GM19351 (cell line): ENCODE data around the gene ZNF71.

ENCODE experiments used
- ATAC-seq: cut with Tn5 transposase; IDR thresholded peaks from one replicate; pipeline ENCODE4 v1.9.1; 2021; ENCODE audit warnings: mild to moderate bottlenecking, moderate library complexity; ENCODE audit not compliant: unreplicated experiment

Gene ZNF71

DNA sequence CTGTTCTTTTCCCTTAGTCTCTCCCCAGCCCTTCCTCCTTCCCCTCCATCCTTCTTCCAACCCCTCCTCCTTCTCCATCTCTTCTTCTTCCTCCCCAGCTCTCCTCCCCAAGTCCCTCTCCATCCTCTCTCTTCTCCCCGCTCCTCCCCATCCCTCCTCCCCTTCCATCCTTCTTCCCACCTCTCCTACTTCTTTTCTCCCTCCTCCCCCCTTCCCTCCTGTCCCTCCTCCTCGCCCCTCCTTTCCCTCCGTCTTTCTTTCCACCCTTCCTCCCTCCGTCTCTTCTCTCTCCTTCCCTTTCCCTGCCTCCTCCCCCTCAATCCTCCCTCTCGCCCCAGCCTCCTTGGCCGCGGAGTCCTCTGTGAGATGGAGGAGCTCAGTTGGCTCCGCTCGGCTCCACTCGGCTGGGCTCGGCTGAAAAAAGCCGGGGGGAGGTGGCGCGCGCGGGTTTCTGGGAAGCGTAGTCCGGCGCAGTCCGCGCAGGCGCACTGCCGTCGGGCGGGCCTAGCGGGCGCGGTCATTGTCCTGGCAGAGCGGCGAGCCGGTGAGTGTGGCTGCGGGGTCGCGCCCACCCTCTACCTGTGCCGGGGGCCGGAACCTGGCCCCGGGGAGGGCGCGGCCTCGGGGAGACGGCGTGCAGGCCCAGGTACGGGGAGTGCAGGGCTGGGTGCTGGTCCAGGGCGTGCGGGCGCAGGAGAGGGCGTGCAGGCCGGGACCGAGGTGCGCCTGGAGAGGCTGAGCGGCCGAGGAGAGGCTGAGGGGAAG, at the start of gene ZNF71:
ZNF71 (plus strand) TSS at position 520 of the 765 bp plus-strand sequence. CDS start 6,257 bp downstream, outside the sequence.
- peak; percentile 91 for ATAC-seq

DNA sequence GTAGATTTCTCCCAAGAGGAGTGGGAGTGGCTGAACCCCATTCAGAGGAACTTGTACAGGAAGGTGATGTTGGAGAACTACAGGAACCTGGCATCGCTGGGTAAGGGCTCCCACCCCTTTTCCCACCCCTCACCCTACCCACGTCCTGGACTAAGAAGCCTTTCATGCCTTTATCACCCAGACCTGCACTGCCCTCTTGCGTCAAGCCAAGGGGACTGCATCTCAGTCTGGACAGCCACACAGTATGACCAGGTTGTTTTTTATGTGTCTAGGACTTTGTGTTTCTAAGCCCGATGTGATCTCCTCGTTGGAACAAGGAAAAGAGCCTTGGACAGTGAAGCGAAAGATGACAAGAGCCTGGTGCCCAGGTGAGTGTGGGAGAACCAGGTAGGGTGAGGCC, 47.6 kb upstream of the ZNF71 start:
- ATAC-seq = no peak

DNA sequence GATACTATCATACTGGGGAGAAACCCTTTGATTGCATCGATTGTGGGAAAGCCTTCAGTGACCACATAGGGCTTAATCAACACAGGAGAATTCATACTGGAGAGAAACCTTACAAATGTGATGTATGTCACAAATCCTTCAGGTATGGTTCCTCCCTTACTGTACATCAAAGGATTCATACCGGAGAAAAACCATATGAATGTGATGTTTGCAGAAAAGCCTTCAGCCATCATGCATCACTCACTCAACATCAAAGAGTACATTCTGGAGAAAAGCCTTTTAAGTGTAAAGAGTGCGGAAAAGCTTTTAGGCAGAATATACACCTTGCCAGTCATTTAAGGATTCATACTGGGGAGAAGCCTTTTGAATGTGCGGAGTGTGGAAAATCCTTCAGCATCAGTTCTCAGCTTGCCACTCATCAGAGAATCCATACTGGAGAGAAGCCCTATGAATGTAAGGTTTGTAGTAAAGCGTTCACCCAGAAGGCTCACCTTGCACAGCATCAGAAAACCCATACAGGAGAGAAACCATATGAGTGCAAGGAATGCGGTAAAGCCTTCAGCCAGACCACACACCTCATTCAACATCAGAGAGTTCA, 40.7 kb upstream of the ZNF71 start:
- no peak for ATAC-seq

DNA sequence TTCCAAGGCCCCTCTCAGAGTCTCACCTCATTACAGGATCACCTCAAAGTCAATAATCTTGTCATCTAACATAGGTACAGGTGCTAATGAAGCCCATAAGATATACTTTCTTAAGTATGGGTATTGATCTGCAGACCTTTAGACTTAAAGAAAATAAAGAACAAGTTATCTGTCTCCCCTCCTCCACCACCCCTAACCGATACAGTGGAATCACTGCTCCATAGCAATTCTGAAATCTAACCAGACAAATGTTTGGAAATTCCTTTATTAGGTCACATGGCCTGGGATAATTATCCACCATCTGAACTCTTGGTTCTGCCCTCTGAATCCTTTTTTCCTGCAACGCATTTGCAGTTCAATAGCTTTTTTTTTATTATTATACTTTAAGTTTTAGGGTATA, 32.3 kb upstream of the ZNF71 start:
- no peak for ATAC-seq

DNA sequence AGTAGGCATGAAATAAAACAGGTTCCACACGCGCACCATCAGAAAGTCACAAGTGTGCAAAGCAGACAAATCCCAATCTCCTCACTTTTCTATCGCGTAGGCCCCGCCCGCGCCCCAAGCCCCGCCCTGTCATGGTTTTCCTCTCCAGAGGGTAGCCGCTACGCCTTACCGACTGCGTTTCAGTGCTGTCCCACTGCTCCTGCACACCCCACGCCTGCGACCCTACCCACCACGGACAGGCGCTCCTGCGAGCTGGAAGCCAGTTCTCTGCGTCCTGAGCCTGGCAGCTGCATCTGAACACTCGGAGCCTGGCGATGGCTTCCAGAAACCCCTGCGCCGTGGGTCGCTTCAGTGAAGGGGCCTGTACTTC, 28.2 kb upstream of the ZNF71 start:
- ATAC-seq = peak; percentile 14

DNA sequence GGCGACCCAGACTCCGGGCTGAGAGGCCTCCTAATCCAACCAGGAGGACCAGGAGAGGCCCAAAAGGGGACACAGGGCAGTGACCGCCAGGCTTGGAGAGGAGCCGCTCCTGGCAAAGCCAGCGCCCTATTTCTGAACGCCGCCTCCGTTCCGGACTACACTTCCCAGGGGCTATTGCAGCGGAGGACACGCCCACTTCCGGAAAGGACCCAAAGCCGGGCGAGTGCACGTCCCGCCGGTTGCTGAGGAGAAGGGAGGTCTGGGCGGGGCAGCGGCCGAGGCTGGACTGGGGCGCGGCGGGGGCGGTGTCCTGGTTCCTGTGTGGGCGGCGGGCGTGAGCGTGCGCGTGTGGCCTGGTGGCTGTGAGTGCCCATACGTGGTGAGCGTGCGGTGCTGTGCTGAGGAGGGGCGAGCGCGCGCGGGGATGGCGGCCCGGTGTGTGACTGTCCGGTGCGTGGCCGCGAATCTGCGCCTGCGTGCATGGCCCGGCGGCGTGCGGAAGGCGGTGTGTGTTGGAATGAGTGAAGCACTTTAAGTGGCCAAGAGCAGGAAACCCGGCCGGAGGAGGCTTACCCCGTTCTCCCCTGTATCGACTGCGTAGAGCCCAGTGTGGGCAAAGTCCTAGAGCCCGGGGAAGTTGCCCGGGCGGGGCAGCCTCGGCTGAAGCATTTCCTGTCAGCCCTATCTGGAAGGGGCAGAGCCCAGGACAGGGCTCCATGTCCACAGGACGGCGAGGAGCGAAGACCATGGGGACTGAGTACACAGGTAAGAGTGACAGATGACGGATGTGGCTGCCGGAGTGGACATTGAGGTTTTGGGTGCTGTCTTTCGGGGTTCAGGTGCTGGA, 27.6 kb upstream of the ZNF71 start, which contains the start of gene ZNF470:
ZNF470 (plus strand) TSS at position 195 of the 847 bp plus-strand sequence. CDS start 2,844 bp downstream, outside the sequence.
- peak; percentile 98 for ATAC-seq

DNA sequence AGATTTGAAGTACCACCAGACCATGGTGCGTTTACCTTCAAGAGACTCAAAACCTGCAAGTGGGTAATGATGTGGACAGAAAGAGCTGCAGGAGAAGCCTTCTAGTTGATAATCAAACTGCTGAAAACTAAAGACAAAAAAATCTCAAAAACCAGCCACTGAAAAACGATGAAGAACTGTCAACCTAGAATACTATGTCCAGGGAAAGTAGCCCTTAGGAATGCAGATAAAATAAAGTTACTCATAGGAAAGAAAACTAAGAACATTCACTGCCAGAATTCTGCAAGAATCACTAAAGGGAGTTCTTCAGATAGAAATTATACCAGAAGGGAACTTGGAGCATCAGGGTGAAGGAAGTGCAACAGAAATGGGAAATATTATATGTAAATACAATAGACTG, 22.5 kb upstream of the ZNF71 start:
- no peak for ATAC-seq

DNA sequence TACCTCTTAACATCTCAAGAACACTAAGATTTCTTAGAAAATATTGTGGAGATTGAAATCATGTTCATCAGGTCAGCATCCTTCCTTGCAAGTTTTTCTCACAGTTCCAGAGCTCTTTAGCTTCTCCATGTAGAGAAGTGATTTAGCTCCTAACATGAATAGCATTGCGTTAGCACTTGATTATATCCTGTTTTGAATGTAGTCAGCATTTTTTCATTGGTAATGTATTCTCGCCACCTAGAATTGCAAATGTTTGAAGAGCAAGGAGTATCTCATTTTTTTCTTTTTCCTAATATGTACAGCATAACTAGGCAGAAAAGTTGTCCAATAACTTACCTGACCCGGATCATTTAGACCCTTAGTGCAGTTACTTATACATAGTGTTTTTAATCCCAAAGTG, 21.2 kb upstream of the ZNF71 start:
- no peak for ATAC-seq

DNA sequence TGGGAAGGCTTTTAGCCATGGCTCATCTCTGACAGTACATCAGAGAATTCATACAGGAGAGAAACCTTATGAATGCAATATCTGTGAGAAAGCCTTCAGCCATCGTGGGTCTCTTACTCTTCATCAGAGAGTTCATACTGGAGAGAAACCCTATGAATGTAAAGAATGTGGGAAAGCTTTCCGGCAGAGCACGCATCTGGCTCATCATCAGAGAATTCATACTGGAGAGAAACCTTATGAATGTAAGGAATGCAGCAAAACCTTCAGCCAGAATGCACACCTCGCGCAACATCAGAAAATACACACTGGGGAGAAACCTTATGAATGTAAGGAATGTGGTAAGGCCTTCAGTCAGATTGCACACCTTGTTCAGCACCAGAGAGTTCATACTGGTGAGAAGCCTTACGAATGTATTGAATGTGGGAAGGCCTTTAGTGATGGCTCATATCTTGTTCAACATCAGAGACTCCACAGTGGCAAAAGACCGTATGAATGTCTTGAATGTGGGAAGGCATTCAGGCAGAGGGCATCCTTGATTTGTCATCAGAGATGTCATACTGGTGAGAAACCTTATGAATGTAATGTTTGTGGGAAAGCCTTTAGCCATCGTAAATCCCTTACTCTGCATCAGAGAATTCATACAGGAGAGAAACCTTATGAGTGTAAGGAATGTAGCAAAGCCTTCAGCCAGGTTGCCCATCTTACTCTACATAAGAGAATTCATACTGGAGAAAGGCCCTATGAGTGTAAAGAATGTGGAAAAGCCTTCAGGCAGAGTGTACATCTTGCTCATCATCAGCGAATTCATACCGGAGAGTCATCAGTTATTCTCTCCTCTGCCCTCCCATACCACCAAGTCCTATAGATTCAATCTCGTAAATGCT, 17.1 kb upstream of the ZNF71 start:
- no peak for ATAC-seq

DNA sequence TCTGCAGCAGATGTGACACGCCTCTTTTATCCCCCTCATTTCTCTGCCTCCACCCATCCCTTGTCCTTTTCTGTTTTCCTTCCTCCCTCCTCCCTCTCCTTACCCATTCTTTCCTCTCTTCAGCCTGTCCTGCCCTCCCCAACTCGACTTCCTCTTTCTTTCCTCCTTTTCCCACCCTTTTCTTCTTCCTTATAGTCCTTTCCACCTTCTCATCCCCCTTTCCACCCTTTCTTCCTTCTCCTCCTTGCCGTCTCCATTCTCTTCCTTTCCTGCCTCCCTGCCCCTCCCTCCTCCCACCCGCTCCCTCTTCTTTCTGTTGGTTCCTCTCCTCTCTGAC, 688 bp upstream of the ZNF71 start:
- ATAC-seq = no peak

DNA sequence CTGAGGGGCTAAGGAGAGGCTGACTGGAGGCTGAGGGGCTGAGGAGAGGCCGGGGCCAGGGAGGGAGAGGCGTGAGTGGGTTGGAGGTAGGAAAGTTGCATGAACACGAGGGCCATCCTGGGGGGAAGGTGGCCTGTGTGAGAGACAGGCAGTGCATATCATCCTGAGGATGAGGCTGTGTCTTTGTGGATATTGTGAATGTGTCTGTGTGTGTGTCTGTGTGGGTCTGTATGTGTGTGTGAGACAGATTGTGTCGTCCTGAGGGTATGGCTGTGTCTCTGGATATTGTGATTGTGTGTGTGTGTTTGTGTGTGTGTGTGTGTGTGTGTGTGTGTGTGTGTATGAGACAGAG, 422 bp downstream of the ZNF71 start:
- ATAC-seq = peak; percentile 35

DNA sequence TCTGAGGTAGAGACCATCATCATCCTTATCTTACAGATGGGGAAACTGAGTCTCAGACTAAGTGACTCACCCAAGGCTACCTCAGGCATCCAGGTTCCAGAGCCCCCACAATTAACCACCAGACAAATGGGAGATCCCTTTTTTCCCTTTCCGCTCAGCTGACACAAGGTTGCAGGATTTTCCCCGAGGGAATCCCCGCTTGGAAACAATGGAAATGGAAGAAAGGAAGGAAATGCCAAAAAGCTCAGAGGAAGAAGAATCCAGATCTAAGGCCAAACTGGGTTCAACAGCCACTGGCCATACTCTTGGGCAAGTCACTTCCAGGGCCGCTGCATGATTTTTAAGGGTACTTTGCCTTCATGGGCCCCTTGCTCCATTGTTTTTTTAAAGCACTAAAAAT, 1.6 kb downstream of the ZNF71 start:
- no peak for ATAC-seq

DNA sequence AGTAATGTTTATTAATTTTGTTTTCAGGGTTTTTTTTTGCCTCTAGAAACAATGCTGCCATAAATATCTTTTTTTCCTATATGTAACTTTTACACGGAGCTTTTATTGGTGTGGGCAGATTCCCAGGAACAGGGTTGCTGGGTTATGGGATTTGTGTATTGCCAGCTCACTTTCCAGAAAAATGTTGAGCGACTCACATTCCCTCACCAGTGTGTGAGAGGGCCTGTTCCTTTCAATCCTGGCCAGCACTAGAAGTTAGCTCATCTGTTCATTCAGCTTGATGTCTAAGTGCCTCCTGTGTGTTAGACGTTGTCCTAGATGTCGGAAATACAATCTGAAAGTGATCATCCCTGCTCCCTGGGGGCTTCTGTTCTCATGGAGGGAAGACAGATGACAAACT, 2.6 kb downstream of the ZNF71 start:
- ATAC-seq = no peak

DNA sequence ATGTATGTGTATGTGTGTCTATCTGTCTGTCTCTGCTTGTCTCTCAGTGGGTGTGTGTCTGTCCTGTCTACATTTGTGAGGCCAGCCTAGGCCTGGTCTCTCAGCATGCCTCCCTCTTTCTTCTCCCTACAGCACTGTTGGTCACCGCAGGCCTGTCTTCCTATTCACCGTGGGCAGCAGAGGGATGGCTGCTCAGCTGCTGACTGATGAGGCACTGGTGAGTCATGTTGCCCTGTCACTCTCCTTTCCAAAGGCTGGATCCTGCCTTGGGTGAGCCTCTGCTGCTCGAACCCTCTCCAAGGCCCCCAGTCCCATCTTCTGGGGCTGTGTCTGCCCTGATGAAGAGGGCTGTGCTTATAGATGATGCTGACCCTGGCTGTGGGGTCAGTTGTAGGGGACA, 6.3 kb downstream of the ZNF71 start:
- ATAC-seq = no peak

DNA sequence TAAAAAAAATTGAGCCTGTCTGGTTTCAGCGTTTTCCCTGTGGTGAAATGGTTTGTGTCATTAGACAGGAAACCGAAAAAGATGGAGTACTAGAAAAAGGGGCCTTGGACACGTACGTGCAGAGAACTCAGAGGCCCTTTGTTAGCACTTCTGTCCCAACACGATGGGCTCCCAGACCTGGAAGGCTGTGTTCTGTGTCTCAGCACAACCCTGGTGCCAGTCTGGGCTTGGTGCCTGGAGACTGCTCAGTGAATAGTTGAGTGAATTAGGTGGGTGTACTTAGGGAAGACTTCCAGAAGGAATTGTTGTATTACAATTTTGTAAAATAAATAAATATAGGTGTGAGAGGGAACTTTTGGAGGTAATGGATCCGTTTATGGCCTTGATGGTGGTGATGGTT, 8.7 kb downstream of the ZNF71 start:
- no peak for ATAC-seq

DNA sequence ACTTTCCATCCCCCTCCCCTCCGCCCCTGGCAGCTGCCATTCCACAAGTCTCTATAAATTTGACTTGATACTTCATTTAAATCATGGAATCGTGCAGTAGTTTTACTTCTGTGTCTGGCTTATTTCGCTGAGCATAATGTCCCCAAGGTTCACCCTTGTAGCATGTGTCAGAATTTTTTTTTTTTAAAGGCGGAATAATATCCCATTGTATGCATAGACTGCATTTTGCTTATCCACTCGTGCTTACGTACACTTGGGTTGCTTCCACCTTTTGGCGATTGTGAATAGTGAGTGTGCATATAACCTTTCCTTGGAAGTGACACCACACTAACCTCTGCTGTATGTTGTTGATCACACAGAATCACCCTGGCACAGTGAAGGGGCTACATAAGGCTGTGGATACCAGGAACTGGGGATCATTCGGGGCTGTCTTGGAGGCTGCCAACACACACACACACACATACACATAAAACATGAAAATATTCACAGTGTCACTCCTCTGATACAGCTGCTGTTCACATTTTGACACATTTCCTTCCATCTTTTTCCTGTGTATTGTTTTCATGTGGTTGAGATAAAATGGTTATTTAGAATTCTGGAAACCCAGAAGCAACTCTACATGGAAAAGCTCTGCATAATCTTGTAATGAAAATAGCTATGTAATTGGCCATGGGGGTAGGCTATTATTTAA, 13.3 kb downstream of the ZNF71 start:
- ATAC-seq = no peak

DNA sequence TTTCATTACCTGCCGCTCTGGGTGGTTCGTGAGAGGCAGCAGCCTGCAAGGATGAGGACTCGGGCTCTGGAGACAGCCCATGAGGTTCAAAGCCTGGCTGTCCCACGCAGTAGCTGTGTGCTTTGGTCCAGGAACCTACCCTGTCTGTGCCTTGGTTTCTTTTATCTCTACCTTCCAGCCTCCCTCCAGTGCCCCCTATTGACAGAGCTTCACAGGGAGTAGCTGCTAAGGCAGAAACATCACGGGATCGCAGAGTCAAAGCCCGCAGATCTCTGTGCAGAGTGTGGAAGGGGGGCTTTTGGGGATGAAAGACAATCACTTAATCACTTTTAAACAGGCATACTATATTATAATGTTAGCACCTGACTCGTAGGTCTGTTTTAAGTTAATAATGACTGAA, 16.2 kb downstream of the ZNF71 start:
- no peak for ATAC-seq

DNA sequence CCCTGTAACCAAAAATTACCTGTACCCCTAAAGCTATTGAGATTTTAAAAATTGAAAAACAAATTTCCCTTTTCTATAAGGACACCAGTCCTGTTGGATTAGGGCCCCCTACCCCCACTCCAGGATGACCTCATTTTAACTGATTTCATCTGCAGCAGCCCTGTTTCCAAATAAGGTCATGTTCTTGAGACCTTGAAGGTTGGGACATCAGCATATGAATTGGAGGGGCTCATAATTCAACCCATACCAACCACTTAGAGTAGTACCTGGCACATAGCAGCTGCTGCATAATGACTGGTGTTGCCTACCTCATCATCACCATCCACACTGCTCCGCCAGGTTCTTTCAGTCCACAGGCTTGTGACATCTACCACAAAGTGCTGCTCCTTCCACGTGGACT, 17.6 kb downstream of the ZNF71 start:
- no peak for ATAC-seq

DNA sequence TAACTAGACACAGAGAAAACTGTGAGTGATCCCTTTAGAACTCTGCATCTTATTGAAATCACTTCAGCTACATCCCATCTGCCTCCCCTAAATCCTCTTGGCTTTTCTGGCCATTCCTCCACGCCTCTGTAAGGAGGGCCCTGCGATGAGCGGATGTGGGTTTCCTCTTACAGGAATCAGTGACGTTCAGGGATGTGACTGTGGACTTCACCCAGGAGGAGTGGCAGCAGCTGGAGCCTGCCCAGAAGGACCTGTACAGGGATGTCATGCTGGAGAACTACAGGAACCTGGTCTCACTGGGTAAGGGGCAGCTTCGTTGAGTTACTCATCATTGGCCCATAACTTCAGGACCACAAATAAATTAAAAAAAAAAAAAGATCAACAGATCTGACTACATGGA, 18.5 kb downstream of the ZNF71 start:
- no peak for ATAC-seq

DNA sequence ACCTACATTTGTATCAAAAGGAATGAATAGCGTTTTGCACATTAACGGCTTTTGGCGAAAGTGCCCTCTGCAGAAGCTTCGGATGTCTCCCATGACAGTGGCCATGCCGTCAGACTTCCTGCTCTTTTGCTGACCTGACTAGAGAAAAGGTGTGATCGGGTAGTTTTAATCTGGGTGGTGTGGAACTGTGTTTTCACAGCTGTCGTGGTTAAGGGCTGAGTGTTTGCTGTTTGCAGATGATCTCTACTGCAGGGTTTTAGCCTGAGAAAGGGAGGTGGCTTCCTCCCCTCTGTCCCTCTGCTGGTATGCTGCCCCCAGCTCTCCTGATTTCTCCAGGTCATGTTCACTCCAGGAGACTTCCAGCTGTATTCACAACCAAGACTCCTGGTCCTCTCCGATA, 22.4 kb downstream of the ZNF71 start:
- ATAC-seq = no peak
